ENCODE results near the gene EIF4EBP2.

EIF4EBP2 gene

DNA sequence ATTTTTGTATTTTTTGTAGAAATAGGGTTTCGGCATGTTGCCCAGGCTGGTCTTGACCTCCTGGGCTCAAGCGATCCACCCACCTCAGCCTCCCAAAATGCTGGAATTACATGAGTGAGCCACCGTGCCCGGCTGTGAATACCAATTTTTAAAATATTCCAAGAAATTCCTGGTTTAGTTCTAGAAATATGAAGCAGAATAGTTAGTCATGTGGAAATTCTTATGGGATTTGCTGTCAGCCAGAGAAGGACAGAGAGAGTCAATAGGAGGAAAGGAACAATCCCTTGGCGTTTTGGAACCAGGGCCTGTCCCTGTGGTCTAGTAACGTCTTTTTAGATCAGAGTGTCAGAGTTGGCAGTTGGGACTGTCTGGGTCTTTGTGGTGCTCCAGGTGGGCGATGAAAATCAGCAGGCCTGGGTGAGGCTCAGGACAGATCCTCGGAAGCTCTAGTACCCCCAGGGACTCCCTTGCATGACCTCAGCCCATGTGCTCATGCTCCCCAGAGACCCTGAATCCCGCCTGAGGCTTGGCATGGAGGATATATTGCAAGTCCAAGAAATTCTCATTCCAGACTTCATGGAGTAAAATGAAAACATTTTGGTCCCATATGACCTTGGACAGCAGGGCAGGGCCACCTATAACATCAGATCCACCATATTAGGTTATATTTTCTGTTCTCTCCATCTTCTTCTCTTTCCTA lies 29.8 kb downstream of the EIF4EBP2 start:
- no peak for DNase-seq

GRCh38 chr10:70435241-70436085 lies 31.5 kb downstream of the EIF4EBP2 start:
- no peak for DNase-seq

GRCh38 chr10:70437721-70438120 lies 33.8 kb downstream of the EIF4EBP2 start:
- no peak for DNase-seq

DNA sequence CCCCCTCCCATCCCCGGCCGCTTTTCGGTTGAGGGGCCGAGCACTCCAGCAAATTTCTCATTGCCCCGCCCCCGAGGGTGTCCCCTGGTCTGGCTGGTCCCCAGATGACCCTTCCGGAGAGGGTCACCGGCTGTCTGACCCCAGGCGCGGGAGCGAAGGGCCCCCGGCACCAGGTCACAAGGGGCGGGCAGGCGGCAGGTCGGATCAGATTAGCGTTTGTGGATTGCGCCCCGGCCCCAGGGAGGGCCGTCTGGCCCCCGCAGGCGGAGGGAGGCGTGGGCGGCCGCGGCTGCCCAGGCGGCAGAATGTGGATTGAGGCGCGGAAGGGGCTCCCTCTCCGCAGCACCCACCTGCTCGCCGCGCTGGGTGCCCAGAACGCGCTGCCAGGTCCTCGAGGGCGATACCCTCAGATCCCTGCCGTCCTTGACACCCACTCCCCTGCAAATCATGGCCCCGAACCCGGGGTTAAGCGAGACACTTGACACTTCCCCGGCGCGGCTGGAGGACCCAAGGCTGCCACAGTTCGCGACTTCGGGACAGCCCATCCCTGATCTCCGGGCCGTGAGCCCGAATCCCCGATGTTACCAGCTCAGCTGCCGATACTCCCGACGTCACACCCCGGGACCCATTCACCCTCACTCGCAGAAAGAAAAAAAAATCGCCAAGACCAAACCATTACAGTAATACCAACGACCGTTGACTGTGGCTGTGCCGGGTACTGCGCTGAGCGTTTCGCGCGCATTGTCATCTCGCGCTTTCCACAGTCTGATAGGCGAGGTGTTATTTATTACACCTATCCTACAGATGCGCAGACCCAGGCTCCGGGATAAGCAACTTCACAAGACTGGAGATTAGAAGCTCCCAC lies 36.6 kb downstream of the EIF4EBP2 start:
- peak; percentile 44 for DNase-seq

DNA sequence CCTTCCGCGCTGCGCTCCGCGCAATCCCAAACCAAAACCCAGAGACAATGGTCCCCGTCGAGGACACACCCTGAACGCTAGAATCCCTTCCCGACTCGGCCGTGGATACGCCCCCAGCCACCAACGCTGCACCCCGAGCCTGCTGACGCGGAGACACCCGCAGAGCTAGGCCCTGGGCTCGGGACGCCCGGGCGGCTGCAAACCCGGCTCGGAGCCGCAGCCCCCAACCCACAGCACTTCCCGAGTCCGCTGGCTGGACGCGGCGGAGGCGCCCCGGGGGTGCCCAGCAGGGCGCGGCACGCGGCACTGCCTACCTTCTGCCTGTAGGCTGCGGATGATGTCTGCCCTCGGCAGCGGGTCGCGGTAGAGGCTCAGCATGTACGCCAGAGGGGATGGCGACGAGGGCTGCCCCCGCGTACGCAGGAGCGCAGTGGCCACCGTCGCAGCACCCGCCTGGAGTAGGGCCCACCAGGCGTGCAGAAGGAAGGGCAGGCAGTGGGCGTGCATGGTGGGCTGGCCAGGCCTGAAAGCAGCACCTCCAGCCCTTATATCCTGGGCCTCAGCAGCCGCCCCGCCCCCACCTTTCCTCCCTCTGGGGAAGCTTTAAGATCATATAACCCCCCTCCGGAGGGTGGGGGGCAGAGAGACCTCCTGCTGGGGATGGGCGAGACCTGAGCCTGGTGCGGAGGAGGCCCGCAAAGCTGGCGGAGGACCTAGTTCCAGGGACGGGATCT lies 37.4 kb downstream of the EIF4EBP2 start, which contains the start of gene NODAL:
Gene NODAL (minus strand): TSS at position 521 of the 734 bp plus-strand sequence. CDS start 14 bp downstream, at position 507.
- peak; percentile 53 for DNase-seq

DNA sequence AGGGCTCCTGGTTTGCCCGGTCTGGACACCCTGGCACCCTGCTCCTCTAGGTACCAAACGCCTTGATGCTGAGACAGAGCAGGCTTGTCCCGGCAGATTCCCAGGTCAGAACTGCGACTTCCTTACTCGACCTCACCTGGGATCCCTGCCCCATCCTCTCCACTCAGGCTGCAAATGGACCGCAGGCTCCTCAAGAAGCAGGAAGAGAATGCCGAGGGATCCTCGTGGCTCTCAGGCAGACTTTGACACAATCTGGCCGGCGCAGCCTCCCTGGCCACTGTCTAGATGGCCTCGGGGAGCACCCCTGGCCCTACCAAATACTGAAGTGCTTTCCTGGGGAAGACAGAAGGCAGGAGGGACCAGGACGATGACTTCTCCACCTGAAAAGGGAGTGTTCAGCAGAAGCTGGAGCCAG lies 38.0 kb downstream of the EIF4EBP2 start:
- DNase-seq: no peak

DNA sequence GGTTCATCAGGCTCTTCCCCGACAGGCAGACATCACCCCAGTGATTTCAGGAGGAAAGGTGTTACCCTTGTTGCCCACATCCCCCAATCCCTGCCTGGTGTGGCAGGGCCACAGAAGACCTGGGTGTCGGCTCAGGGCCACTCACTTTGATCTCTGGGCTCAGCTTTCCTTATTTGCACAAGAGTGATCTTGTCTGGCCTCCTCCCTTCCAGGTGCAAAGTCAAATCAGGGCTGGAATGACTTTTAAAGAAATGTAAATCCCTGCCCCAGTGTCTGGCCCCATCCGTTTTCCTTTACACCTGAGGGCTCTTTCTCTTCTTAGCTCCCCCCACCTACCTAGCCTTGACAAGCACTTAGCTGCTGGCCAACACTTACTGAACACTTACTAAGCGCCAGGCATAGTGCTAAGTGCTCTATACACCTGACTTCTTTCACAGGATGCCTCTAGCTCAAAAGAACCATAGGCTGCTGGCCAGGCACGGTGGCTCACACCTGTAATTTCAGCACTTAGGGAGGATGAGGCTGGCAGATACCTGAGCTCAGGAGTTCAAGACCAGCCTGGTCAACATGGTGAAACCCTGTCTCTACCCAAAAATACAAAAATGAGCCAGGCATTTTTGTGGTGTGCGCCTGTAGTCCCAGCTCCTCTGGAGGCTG lies 38.5 kb downstream of the EIF4EBP2 start:
- DNase-seq: no peak

DNA sequence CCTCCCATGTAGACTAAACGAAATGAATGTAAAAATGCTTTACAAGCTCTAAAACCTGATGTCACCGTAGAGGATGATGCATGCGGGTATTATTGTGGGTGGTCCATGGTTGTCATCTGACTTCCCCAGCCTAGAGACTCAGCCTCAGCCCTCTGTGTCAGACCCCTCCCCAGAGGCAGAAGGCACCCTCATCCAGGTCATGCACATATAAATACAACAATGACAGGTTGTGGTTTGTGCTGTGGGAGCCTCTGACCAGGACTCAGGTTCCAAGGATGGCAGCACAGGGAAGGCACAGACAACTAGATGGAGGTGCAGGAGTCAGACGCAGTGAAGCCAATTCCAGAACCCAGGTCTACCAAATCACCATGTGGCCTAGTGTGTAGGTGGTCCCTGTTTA lies 40.8 kb downstream of the EIF4EBP2 start:
- DNase-seq: no peak

GRCh38 chr10:70445718-70446657 lies 42.0 kb downstream of the EIF4EBP2 start:
- DNase-seq: no peak

GRCh38 chr10:70448236-70448635 lies 44.3 kb downstream of the EIF4EBP2 start:
- DNase-seq: no peak

DNA sequence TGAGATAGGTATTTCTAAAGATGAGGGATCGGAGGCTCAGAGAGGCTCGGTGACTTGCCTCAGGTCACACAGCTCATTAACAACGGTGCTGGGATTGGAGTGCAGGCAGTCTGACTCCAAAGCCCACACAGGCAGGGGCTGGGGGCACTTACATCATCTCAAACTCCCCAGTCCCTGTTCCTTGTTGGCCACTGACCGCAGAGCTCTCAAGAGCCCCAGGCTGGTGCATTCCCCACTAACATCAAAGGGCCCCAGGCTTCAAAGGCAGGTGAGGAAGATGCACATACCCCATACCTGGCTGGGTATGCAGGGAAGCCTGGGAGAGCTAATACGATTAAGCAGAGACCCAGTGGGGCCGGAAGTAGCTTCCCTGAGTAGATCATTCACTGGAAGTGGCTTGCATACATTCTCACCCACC lies 51.3 kb downstream of the EIF4EBP2 start:
- DNase-seq: no peak

DNA sequence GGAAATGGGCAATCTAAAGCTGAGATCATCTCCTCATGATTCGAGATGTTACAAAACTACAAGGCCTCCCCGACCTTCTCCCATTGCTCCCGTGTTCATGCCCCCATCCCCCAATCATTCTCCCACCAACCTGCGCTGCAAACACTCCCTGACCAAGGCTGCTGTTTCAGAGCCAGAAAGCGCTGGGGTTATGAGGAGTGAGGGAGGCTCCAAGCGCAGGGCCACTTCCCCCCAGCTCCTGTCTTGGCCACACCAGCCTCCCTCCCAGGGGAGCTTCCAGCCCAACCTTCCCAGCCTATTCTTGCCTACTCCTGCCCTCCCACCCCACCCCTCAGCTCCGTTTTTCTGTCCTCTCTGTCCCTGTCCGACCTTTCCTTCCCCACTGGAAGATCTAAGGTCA lies 52.2 kb downstream of the EIF4EBP2 start:
- DNase-seq: no peak

DNA sequence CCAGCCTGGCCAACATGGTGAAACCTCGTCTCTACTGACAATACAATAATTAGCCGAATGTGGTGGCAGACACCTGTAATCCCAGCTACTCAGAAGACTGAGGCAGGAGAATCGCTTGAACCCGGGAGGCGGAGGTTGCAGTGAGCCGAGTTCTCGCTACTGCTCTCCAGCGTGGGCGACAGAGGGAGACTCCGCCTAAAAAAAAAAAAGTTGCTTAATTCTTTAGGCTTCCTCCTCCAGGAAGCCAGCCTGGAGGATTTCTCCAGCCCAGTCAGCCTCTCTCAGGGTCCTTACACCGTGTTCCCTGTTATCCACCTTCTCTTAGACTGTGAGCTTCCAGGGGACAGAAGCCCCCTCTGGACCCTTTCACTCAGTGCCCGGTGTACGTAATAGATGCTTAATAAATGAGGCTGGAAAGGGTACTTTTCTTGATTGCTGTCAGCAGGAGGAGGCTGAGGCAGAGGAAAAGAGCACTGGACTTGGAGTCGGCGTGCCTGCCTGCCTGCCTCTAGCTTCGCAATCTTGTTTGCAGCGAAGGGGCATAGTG lies 53.9 kb downstream of the EIF4EBP2 start:
- no peak for DNase-seq

- DNase-seq: peak; percentile 64
Observed at GRCh38 chr10:70458329-70459060, 54.5 kb downstream of the EIF4EBP2 start.

- peak; percentile 17 for DNase-seq
Observed at GRCh38 chr10:70459061-70459773, 55.3 kb downstream of the EIF4EBP2 start.

- no peak for DNase-seq
Observed at GRCh38 chr10:70459774-70460490, 56.0 kb downstream of the EIF4EBP2 start.

GRCh38 chr10:70461397-70462348 lies 57.7 kb downstream of the EIF4EBP2 start:
- peak; percentile 57 for DNase-seq
